Lower leg skin (tissue), 4 donors: Measurements from ENCODE around the gene DCBLD2. TPM values are rescaled to one million over a fixed set of nuclear protein-coding genes. Genes with fewer than 3 reads are reported as not detected.
"Not testable (repeated sequence)": the region's sequence is repeated elsewhere in the genome, so short reads cannot be mapped to it uniquely, and the experiment has no call there.

ENCODE experiments used
- DNase-seq, 2 donors: peaks; one replicate each; pipeline ENCODE4 v3.0.0-alpha.2; 2019; ENCODE audit warnings: low spot score in 2 of 2
- H3K4me3 ChIP-seq: fragments of 200-600 bp; sonication (generic); 2 replicates; pipeline ENCODE4 v1.5.1; 2017; ENCODE audit warnings: mild to moderate bottlenecking, low read depth; ENCODE audit not compliant: poor library complexity, severe bottlenecking
- CTCF ChIP-seq, 3 donors: fragments of 450-650 bp; IDR thresholded peaks; one replicate each; pipeline ENCODE4 v1.5.1; 2016; ENCODE audit warnings: antibody characterized with exemption in 3 of 3, mild to moderate bottlenecking in 3 of 3, moderate library complexity in 2 of 3
- POLR2A ChIP-seq, 2 donors: fragments of 450-650 bp; IDR thresholded peaks; one replicate each; pipeline ENCODE4 v1.6.1; 2016 to 2017; ENCODE audit warnings: antibody characterized with exemption in 2 of 2, mild to moderate bottlenecking in 1 of 2, moderate library complexity in 1 of 2
- WGBS, 2 donors: methylation state at CpG; one replicate each; pipeline ENCODE4 v1.1.5; 2018; 5-methylcytosine and 5-hydroxymethylcytosine counted together
- intact Hi-C: fragments of 100-400 bp; cut with DNase I; formaldehyde crosslinking; loops from one replicate; pipeline ENCODE4 v1.15.0; 2023; ENCODE audit warnings: low total_unique reads
- total RNA-seq, 4 donors: library from RNA; depleted of rRNA; stranded (reverse); fragments of >200 nt; gene quantifications; one replicate each; pipeline ENCODE4 v1.1.0, GENCODE V29; 2016

DCBLD2 gene
- total RNA-seq, 4 donors from 2014 or later = 13.8 to 22.8 (median 15.3) TPM

DNA sequence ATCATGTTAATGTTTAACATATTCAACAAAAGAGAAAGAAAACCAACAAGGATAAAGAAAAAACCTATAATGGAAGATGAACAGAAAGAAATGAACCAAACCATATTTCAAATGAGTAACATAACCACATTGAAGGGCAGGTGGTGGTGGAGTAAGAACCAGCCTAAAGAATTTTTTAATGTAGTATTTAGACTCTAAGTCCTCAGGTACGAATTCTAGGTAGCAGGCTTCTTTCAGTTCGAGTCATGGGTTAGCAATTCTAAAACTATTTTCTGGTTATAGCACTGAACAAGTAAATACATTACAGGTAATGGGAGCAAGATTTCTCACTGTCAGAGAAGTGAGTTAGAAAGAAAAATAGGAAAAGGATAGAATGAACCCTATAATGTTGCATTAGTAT is 24.4 kb downstream of the DCBLD2 start:
- TF ChIP-seq CTCF (IDR thresholded peaks at IDR 0.05) = no peak
- no peak for TF ChIP-seq POLR2A (IDR thresholded peaks at IDR 0.05)
- DNase-seq = no peak
- 89 to 91% methylated on average over 2 of the region's 2 CpGs for WGBS, 2 donors
- intact Hi-C loops = no loop called here
- no peak overlapping the region for H3K4me3 ChIP-seq

DNA sequence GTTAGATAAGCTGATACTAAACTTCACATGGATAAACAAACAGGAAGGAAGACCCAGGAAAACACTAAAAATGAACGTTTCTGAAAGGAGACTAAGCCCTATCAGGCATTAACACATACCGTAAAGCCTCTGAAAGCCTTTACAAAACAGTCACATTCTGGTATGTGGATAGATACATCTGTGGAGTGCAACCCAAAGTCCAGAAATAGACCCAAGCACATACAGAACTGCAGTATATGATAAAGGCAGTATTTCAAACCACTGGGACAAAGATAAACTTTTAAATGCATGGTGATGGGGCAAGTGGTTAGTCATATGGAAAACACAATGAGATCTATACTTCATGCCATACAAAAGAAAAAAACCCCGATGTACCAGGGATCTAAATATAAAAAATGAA is 26.0 kb downstream of the DCBLD2 start:
- intact Hi-C loops = no loop called here
- no peak for DNase-seq
- no peak overlapping the region for H3K4me3 ChIP-seq
- TF ChIP-seq CTCF (IDR thresholded peaks at IDR 0.05) (no peak), POLR2A (IDR thresholded peaks at IDR 0.05) (no peak)
- 47 to 58% methylated on average over 3 of the region's 3 CpGs for WGBS, 2 donors

- intact Hi-C loops = no loop called here
- H3K4me3 ChIP-seq = no peak overlapping the region
- WGBS, 2 donors = 73 to 95% methylated on average over 6 of the region's 6 CpGs
- TF ChIP-seq POLR2A (IDR thresholded peaks at IDR 0.05) (no peak), CTCF (IDR thresholded peaks at IDR 0.05) (no peak)
- DNase-seq = no peak
Measured at GRCh38 chr3:98874602-98875249, 26.8 kb downstream of the DCBLD2 start.

DNA sequence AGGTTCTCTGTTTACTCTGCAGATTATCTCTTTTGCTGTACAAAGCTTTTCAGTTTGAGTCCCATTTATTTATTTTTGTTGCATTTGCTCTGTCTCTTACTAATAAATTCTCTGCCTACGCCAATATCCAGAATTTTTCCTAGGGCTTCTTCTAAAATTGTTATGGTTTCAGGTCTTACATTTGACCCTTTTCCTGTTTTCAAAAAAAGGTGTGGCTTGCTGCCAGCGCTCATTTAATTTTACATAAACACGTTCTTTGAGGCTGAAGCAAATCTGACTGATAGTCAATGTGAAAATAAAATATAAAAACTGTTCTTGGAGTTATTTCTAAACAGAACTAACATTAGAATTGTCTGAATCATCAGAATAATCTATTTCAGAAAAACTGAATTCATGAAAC is 32.1 kb downstream of the DCBLD2 start:
- H3K4me3 ChIP-seq = no peak overlapping the region
- 91 to 94% methylated on average over 3 of the region's 3 CpGs for WGBS, 2 donors
- intact Hi-C loops = no loop called here
- TF ChIP-seq CTCF (IDR thresholded peaks at IDR 0.05) = no peak
- no peak for TF ChIP-seq POLR2A (IDR thresholded peaks at IDR 0.05)
- DNase-seq = no peak

- H3K4me3 ChIP-seq, DNase-seq, intact Hi-C loops: not testable (repeated sequence)
- 84 to 93% methylated on average over 12 to 20 of the region's 21 CpGs for WGBS, 2 donors
Measured at GRCh38 chr3:98857971-98858370, 43.5 kb downstream of the DCBLD2 start.

- 87 to 92% methylated on average over 9 of the region's 9 CpGs for WGBS, 2 donors
Measured at GRCh38 chr3:98857258-98857657, 44.2 kb downstream of the DCBLD2 start.

DNA sequence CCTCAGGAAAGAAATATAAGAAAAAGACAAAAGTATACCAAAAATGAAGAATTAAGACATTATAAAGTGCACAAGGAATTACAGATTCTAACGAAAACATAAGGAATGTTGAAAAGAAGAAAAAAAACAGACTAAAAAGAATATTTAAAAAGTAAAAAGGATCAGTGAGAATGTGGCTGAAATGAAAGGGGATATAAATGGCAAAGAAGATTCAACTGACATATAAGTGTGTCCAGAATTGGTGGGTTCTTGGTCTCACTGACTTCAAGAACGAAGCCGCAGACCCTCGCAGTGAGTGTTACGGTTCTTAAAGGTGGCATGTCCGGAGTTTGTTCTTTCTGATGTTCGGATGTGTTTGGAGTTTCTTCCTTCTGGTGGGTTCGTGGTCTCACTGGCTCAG is 44.8 kb downstream of the DCBLD2 start:
- no peak for TF ChIP-seq CTCF (IDR thresholded peaks at IDR 0.05)
- no peak for TF ChIP-seq POLR2A (IDR thresholded peaks at IDR 0.05)
- DNase-seq = no peak
- WGBS, 2 donors = 84 to 97% methylated on average over 8 of the region's 8 CpGs
- intact Hi-C loops = no loop called here
- H3K4me3 ChIP-seq = no peak overlapping the region

More at GRCh38 chr3:98857258-98857657, 44.2 kb downstream of the DCBLD2 start:
- intact Hi-C loops, H3K4me3 ChIP-seq, DNase-seq: not testable (repeated sequence)
